HG03469 (cell line): Measurements from ENCODE around the gene LETMD1.
"Not testable (repeated sequence)": the region's sequence is repeated elsewhere in the genome, so short reads cannot be mapped to it uniquely, and the experiment has no call there.

Experiments used
- ATAC-seq: cut with Tn5 transposase; IDR thresholded peaks from one replicate; pipeline ENCODE4 v1.9.1; 2021; ENCODE audit warnings: mild to moderate bottlenecking, moderate library complexity, moderate number of reproducible peaks; ENCODE audit not compliant: unreplicated experiment

The LETMD1 gene, protein sequence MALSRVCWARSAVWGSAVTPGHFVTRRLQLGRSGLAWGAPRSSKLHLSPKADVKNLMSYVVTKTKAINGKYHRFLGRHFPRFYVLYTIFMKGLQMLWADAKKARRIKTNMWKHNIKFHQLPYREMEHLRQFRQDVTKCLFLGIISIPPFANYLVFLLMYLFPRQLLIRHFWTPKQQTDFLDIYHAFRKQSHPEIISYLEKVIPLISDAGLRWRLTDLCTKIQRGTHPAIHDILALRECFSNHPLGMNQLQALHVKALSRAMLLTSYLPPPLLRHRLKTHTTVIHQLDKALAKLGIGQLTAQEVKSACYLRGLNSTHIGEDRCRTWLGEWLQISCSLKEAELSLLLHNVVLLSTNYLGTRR

DNA sequence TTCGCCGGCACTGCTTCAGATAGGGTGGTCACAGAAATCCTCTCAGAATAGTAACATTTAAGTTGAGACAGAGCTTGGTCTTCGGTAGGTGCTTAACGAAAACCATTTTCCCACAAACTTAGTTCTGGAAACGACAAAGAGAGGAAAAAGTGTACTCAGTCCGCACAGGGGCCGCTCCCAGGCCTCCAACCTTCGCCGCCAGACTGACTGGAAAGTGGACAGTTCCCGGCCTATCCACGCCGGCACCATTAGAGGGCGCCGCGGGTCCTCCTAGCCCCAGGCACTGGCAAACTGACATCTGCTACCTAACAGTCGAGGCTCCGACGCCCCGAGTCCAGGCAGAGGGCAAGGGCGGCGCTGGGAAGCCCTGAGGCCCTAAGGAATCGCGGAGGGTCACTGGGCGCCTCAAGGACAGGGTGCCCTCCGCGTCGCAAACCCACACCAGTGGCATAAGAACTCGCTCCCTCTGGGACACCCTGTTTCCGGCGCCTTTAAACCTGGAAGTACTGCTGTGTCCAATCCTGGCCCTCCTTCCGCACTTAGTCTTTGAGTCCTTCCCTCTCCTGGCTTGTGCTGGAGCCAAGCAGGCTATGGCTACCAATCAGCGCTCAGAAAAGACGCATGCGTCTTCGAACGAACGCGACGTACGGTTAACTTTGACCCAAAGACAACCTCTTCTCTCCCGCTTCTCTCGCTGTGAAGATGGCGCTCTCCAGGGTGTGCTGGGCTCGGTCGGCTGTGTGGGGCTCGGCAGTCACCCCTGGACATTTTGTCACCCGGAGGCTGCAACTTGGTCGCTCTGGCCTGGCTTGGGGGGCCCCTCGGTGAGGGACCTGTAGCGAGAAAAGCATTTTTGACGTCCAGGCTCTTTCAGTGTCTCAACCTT is at the start of gene LETMD1:
Gene LETMD1 (plus strand): TSS at position 673 of the 886 bp plus-strand sequence. CDS start 30 bp downstream, at position 703.
- peak; percentile 94 for ATAC-seq

DNA sequence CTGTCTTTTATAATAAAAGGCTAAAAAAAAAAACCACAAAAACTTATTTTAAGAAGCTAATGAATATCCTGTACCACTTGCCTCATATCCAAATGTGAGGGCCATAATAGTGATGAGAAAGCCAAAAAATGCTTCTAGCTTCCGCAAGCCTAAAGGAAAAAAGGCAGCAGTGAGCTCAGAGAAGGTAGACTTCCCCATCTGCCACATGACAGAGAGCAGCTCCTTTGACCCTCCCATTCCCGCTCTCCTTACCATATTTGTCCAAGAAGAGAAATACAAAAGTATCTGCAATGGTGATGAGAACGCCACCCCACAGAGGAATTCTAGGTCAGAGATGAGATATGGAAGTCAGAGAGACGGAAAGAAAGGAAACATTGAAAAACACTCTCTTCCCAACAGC is 49.0 kb upstream of the LETMD1 start:
- ATAC-seq, result no peak

GRCh38 chr12:51000245-51000644 is 47.9 kb upstream of the LETMD1 start:
- ATAC-seq, result no peak

DNA sequence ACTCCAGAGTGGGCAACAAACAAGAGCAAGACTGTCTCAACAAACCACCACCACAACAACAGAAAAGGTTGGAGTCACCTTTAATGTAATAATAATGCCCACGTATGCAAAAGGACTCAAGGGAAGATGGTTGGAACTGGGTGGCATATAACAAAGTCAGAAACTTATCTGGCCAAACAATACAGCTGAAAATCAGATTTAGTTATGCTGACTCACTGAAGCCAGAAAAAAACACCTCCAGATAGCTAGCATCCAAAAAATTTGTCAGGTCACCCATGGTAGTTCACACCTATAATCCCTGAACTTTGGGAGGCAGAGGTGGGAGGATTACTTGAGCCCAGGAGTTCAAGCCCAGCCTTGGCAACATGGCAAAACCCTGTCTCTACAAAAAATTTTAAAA is 46.3 kb upstream of the LETMD1 start:
- ATAC-seq, result no peak

DNA sequence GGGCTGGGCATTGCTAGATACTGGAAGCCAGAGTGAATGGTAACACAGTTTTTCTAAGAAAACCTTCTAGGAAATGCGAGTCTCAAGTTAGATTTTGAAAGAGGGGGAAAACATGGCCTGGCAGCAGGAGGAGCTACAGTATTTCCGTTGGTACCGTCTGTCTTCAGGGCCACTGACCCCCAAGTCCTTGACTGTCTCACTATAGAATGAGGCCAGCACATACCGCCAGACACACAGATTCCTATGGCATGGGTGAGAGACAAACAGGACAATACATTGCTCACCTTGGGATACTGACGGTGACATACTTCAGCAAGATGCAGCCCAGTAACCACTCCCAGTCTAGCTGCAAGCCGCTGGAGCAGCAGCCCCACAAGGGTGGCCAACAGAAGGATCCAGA is 43.6 kb upstream of the LETMD1 start:
- ATAC-seq, result no peak

DNA sequence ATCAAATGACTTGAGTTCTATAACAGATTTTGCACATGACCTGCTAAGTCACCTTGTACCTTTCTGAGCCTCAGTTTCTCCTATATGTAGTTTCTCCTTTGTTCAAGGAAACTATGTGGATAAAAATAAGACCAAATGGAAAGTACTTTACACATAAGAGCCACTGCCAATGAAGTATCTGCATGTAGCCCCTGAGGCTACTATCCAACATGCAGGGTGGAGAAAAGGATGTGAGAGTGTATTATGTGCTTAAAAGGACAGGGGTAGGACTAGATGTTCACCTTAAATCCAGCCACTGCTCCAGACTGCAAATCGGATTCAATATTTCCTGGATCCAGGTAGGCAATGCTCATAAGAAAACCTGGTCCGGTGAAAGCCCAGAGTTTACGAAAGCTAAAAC is 43.1 kb upstream of the LETMD1 start:
- no peak for ATAC-seq

DNA sequence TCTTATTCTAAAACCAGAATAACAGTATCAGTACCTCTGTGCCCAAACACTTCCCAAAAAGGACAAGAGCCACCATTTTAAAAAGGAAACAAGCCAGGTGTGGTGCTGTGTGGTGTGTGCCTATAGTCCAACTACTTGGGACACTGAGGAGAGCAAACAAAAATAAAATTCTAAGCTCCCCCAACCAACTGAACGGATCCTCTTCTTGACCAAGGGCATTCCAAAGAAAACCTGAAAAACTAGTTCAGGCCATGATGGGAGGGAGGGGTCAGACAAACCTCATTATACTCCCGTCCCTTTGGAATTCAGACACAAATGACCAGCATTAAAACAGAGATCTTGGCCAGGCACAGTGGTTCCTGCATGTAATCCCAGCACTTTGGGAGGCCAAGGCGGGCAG is 42.5 kb upstream of the LETMD1 start:
- ATAC-seq, result no peak

DNA sequence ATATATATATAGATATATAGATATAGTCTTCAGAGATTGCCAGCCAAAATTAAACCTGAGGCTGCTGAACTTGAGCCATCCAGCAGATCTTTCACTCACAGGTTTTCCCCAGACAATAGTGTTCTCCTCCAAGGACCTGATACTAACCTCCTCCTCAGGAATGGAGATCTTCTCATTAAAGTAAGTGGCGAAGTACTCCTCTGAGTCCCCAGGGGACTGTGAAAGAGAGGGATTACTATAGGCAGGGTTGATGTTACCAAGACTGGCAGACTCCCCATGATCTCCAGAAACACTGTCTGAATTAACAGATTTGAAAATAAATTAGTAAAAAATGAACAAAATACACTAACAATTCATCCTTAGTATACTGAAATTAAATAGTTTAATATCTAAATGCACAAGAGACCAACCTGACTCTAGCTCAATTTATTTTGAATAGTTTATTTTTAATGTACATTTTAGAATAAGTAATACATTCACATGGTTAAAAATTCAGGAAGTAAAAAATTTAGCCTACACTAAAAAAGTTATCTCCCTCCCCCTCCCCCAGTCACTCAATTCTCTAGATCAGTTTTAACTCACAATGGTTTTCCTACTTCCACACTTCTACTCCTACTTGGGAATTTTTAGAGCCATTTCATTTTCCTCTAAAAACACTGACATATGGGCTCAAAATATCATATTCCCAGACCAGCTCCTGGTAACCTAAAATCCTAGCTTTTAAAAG is 39.6 kb upstream of the LETMD1 start:
- no peak for ATAC-seq

- no peak for ATAC-seq
Measured at GRCh38 chr12:51009056-51009440, 39.1 kb upstream of the LETMD1 start.

- no peak for ATAC-seq
Measured at GRCh38 chr12:51011955-51012354, 36.2 kb upstream of the LETMD1 start.

DNA sequence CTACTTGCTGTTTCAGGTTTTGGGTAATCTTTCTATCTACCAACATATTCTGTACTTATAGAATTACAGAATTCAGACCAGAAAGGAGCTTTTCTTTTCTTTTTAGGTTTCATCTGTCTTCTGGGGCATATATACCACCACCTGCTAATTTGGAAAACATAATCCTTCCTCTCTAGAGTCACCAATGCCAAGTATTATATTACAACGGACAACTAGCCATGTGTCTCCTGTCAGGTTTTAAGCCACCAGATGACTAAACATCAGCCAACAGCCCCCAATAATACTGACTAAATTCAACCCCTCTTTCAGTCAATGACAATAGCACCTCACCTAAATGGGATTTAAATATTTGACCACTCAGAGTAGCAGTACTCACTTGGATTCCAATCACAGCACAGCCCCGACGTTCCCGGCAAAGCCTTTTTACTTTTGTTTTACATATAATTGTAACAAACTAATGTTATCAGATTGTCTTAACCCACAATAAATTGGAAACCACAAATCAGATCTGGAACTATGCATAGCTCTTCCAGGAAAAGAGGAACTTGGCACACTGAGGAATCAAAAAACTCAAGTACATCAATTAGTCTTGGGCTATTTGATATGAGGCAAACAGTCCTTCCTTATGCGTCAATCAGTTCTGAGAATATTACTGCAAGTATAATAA is 35.4 kb upstream of the LETMD1 start:
- no peak for ATAC-seq

- no peak for ATAC-seq
Measured at GRCh38 chr12:51013441-51013840, 34.7 kb upstream of the LETMD1 start.

- ATAC-seq, result not testable (repeated sequence)
Measured at GRCh38 chr12:51014467-51014866, 33.7 kb upstream of the LETMD1 start.

DNA sequence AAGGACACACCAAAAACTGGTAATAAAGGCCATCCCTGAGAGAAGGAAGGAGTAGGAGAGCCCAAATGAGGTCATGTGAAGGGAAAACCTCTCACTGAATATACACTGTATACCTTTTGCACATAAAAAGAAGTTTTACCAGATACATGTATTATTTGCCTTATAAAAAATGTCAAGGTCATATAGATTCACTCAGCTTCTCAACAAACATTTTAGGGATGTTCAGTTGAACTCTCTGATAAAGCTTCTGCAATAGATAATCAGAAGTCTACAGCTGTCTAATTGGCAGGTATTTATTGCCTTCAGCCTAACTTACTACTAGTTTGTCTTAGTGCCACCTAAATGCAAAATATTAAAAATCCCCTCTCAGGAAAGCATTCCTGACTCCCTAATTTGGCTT is 30.7 kb upstream of the LETMD1 start:
- no peak for ATAC-seq

GRCh38 chr12:51018956-51019355 is 29.2 kb upstream of the LETMD1 start:
- no peak for ATAC-seq

- no peak for ATAC-seq
Measured at GRCh38 chr12:51019927-51020326, 28.2 kb upstream of the LETMD1 start.

DNA sequence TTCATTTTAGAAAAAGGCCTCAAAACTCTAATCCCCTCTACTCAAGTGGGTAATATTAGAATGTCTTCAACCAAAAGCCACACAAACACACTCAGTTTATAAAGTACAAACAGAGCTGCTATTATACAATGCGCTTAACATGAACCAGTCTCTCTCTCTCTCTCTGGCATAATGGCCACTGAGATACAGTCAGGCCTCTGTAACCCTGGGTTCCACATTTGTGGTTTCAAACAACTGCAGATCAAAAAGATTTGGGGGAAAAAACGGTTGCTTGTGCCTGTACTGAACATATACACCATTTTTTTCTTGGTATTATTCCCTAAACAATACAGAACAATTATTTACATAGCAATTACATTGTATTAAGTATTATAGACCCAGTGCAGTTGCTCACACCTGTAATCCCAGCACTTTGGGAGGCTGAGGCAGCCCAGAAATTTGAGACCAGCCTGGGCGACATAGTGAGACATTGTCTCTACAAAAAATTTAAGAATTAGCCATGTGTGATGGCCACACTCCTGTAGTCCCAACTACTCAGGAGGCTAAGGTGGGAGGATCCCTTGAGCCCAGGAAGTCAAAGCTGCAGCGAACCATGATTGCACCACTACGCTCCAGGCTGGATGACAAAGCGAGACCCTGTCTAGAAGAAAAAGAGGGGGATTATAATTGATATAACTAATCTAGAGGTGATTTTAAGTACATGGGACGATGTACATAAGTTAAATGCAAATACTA is 27.5 kb upstream of the LETMD1 start:
- ATAC-seq, result no peak

- no peak for ATAC-seq
Measured at GRCh38 chr12:51021694-51022093, 26.4 kb upstream of the LETMD1 start.

DNA sequence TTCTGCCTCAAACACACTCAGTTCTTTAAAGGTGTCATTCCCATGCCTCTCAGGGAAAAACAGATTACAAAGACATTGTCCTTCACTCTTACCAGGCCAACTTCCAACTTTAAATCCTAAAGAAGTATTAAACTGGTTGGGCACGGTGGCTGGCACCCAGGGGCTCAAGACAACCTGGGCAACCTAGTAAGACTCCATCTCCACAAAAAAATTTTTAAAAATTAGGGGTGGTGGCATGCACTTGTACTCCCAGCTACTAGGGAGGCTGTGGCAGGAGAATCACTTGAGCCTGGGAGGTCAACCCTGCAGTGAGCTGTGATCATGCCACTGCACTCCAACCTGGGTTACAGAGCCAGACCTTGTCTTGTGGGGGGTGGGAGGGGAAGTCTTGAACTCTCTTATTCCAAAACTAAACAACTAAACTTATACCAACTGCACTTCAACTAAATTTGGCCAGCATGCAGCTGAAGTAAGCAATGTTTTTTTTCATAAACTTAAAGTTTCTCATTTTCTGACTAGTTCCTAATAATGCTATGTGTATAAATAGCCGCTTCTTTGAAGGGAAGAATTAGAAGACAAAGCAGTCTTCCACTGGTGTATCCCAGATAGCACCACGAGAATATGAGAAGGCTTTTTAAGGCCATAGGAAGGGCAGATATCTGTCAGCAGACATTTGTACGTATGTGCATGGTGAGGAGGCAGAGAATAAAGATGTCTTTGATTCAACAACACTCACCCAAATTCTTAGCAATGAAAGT is 24.3 kb upstream of the LETMD1 start:
- ATAC-seq, result no peak
